Cardiac muscle cell (in vitro differentiated cells and primary cell): ENCODE measurements around the gene LRRC8C. TPM values are rescaled to one million over a fixed set of nuclear protein-coding genes. Genes with fewer than 3 reads are reported as not detected.
"Not testable (repeated sequence)": the region's sequence is repeated elsewhere in the genome, so short reads cannot be mapped to it uniquely, and the experiment has no call there.

ENCODE experiments used
- DNase-seq, 2 donors: peaks; one replicate each; pipeline versions ENCODE4 v3.0.0 to v3.0.0-alpha.2; 2010 to 2017; ENCODE audit warnings: low read depth in 1 of 2, low spot score in 1 of 2
- H3K27ac ChIP-seq: fragments of 200-600 bp; sonication (generic); 2 replicates; pipeline ENCODE4 v1.5.1; 2016
- H3K27me3 ChIP-seq: fragments of 200-600 bp; sonication (generic); 2 replicates; pipeline ENCODE4 v1.6.0; 2016; ENCODE audit warnings: control low read depth
- H3K36me3 ChIP-seq: fragments of 200-600 bp; sonication (generic); 2 replicates; pipeline ENCODE4 v1.5.1; 2016; ENCODE audit warnings: control low read depth
- H3K4me1 ChIP-seq: fragments of 200-600 bp; sonication (generic); 2 replicates; pipeline ENCODE4 v1.8.1; 2017; ENCODE audit warnings: low read depth, mild to moderate bottlenecking, mixed run types
- H3K4me3 ChIP-seq: fragments of 200-600 bp; sonication (generic); 2 replicates; pipeline ENCODE4 v1.5.1; 2016; ENCODE audit warnings: mild to moderate bottlenecking
- H3K9me3 ChIP-seq: fragments of 200-600 bp; sonication (generic); 2 replicates; pipeline ENCODE4 v1.5.1; 2017; ENCODE audit warnings: low read depth, mild to moderate bottlenecking, control low read depth
- CTCF ChIP-seq: IDR thresholded peaks from 2 replicates; pipeline ENCODE4 v1.5.1; 2012; ENCODE audit warnings: low read depth, mild to moderate bottlenecking, low read length
- polyA plus RNA-seq: library from polyadenylated mRNA; unstranded; fragments of >200 nt; fragmentation: Nextera tagmentation; extraction: Ambion mirVana; gene quantifications from 2 replicates; pipeline ENCODE4 v1.2.1, GENCODE V29; 2016
- total RNA-seq: library from RNA; depleted of rRNA; stranded (reverse); fragments of >200 nt; gene quantifications from 2 replicates; pipeline ENCODE4 v1.2.3, GENCODE V29; 2016

LRRC8C gene
- total and polyA plus RNA-seq, 2 experiments from 2014 or later = 2.3 to 4.3 TPM

GRCh38 chr1:89624314-89624713 lies 8.6 kb upstream of the LRRC8C start:
- TF ChIP-seq CTCF = no peak
- H3K36me3 ChIP-seq = no peaks in the 10 kb centered on the region
- DNase-seq = no peak
- H3K27me3 ChIP-seq = no peaks in the 10 kb centered on the region
- H3K4me1 ChIP-seq = no peaks in the 10 kb centered on the region
- no peak overlapping the region for H3K4me3 ChIP-seq
- H3K27ac ChIP-seq = no peak overlapping the region
- no peaks in the 10 kb centered on the region for H3K9me3 ChIP-seq

GRCh38 chr1:89624715-89625323 lies 8.1 kb upstream of the LRRC8C start:
- no peaks in the 10 kb centered on the region for H3K4me1 ChIP-seq
- H3K27ac ChIP-seq = no peak overlapping the region
- H3K4me3 ChIP-seq = no peak overlapping the region
- no peaks in the 10 kb centered on the region for H3K9me3 ChIP-seq
- no peak for DNase-seq
- no peaks in the 10 kb centered on the region for H3K27me3 ChIP-seq
- H3K36me3 ChIP-seq = no peaks in the 10 kb centered on the region
- TF ChIP-seq CTCF = no peak

- Histone ChIP-seq H3K27me3 (no peaks in the 10 kb centered on the region), H3K27ac (no peak overlapping the region), H3K4me1 (peaks cover 10% of the 10 kb centered on the region), H3K36me3 (no peaks in the 10 kb centered on the region), H3K4me3 (no peak overlapping the region), H3K9me3 (no peaks in the 10 kb centered on the region)
- no peak for DNase-seq
- TF ChIP-seq CTCF = no peak
Measured at GRCh38 chr1:89627596-89627962, 5.3 kb upstream of the LRRC8C start.

- no peak for TF ChIP-seq CTCF
- Histone ChIP-seq H3K4me3 (no peak overlapping the region), H3K4me1 (peaks cover 10% of the 10 kb centered on the region), H3K9me3 (no peaks in the 10 kb centered on the region), H3K27me3 (no peaks in the 10 kb centered on the region), H3K27ac (no peak overlapping the region), H3K36me3 (no peaks in the 10 kb centered on the region)
- no peak for DNase-seq
Measured at GRCh38 chr1:89629146-89629545, 3.8 kb upstream of the LRRC8C start.

- not testable (repeated sequence) for H3K27ac ChIP-seq, H3K27me3 ChIP-seq, H3K4me3 ChIP-seq, DNase-seq, H3K9me3 ChIP-seq, H3K36me3 ChIP-seq
- peaks cover 10% of the 10 kb centered on the region for H3K4me1 ChIP-seq
Measured at GRCh38 chr1:89629600-89629999, 3.3 kb upstream of the LRRC8C start.

- Histone ChIP-seq H3K9me3 (no peaks in the 10 kb centered on the region), H3K4me1 (peaks cover 10% of the 10 kb centered on the region), H3K27ac (no peak overlapping the region), H3K36me3 (no peaks in the 10 kb centered on the region), H3K27me3 (peaks cover 7% of the 10 kb centered on the region), H3K4me3 (no peak overlapping the region)
- TF ChIP-seq CTCF = no peak
- no peak for DNase-seq
Measured at GRCh38 chr1:89630048-89630447, 2.9 kb upstream of the LRRC8C start.
